Measurements from ENCODE around the gene POTEJ.
"Not testable (repeated sequence)": the region's sequence is repeated elsewhere in the genome, so short reads cannot be mapped to it uniquely, and the experiment has no call there.

Gene POTEJ

DNA sequence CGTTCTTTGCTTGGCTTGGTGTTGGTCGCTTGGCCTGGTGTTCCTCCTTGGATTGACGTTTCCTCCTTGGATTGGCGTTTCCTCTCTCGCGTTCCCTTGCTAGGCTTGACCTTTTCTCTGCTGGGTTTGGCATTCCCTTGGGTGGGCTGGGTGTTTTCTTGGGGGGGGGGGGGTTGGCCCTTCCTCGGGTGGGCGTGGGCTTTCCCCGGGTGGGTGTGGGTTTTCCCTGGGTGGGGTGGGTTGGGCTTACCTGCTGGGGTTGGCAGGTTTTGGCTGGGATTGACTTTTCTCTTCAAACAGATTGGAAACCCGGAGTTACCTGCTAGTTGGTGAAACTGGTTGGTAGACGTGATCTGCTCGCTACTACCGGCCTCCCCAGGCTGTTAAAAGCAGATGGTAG, at the start of gene POTEJ:
TSS of gene POTEJ (plus strand) at position 301 of the 400 bp plus-strand sequence. CDS start at position 394, 93 bp downstream.
- in situ Hi-C loops (cut with HindIII; ENCODE audit: low pct_unique_long_range_greater_than_20kb, low sequenced_read_pairs); DNase-seq (ENCODE audit: low read depth in 1 of 2, low spot score in 1 of 2): not testable (repeated sequence)

DNA sequence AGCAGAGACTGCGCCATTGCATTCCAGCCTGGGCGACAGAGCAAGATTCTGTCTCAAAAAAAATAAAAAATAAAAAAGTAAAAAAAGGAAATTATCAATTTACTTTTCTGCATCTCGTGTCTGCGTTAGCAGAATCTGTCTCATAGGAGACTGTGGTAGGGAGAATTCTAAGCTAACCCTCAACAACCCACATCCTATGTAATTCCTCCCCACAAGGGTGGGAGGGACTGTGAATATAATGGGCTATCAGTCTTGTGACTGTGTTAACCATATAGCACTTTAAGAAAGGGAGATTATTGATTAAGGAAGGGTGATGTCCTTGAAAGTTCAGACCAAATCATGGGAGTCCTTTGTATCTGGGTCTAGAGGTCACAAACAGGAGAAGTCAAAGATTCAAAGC, 45.1 kb upstream of the POTEJ start:
- in situ Hi-C loops (cut with HindIII; ENCODE audit: low pct_unique_long_range_greater_than_20kb, low sequenced_read_pairs); DNase-seq (ENCODE audit: low read depth in 1 of 2, low spot score in 1 of 2): not testable (repeated sequence)

DNA sequence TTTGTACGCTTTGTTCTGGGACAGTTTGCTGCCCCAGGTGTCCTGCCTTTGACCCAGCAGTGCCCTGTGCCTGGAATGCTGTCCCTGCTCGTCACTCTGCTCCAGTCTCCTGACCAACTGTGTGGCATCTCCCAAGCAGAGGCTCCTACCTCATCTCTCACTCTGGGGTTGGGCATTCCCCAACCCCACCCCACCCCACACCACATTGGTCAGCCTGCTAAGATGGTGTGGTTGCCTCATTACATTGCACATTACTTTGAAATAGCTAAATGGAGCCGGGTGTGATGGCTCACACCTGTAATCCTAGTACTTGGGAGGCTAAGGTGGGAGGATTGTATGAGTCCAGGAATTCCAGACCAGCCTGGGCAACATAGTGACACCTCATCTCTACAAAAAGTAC, 39.3 kb upstream of the POTEJ start:
- in situ Hi-C loops (cut with HindIII; ENCODE audit: low pct_unique_long_range_greater_than_20kb, low sequenced_read_pairs); DNase-seq (ENCODE audit: low read depth in 1 of 2, low spot score in 1 of 2): not testable (repeated sequence)

DNA sequence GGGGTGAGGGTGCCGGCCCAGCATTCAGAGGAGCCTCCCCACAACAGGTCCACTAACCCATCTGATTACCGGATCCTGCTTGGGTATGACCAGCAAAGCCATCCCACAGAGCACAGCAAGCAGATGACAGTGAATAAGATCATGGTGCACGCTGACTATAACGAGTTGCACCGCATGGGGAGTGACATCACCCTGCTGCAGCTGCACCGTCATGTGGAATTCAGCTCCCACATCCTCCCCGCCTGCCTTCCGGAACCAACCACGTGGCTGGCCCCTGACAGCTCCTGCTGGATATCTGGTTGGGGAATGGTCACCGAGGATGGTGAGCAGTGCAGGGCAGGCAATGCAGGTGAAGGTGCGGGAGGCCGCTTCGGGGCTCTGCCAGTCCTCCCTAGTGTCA, 37.0 kb upstream of the POTEJ start:
- in situ Hi-C loops (cut with HindIII; ENCODE audit: low pct_unique_long_range_greater_than_20kb, low sequenced_read_pairs); DNase-seq (ENCODE audit: low read depth in 1 of 2, low spot score in 1 of 2): not testable (repeated sequence)

DNA sequence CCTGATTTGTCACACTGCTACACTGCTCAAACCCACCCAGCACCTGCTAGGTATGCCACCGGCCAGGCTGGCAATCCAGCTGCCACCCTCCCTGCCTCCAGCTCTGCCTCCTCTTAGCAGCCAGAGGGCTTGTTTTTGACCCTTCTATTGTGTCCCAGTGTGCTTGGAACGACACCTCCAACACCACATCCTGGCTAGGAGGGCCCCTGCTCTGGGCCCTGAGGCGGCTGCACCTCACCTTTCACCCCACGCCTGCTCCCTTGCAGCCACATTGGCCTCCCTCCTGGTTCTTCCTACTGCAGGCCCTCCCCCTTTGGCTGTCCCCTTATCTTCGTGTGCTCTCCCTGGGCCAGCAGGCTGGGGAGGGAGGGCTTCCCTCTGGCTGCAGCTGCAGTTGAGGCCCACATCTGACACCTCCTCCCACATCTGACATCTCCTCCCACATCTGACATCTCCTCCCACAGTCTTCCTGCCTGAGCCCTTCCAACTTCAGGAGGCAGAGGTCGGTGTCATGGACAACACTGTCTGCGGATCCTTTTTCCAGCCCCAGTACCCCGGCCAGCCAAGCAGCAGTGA, 34.9 kb upstream of the POTEJ start:
- in situ Hi-C loops (cut with HindIII; ENCODE audit: low pct_unique_long_range_greater_than_20kb, low sequenced_read_pairs); DNase-seq (ENCODE audit: low read depth in 1 of 2, low spot score in 1 of 2): not testable (repeated sequence)

DNA sequence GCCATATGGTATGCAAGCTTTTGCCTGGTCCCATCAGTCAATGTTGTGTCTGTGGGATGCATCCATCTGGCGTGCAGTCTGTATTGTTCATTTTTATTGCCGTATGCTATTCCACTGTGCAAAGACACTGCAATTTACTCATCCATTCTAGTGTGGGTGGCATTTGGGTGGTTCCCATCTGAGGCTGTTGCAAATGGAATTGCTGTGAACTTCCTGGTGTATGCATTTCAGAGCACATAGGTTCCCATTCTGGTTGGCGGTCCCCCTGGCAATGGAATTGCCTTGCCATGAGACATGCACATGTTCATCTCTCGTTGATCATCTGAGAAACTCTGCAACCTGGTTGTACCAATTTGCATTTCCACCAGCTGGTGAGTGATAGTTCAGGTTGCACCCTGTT, 33.7 kb upstream of the POTEJ start:
- in situ Hi-C loops (cut with HindIII; ENCODE audit: low pct_unique_long_range_greater_than_20kb, low sequenced_read_pairs); DNase-seq (ENCODE audit: low read depth in 1 of 2, low spot score in 1 of 2): not testable (repeated sequence)

DNA sequence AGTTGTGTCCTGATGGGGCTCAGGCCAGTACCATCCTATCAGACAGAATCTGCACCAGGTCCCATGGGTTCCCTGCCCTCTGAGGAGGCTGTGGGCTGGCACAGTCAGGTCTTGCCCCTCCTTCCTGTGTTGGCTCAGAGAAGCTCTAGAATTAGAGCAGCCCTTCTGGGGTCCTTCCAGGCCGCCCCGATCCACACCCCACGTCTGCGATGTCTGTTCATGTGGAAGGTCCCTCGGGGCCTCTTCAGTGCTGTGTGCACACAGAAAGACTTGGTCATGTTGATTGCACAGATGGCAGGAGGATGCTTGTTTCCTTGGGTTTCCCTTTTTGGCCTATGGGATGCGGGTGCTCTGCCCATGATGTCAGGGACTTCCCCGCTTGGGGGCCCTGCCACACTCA, 32.1 kb upstream of the POTEJ start:
- DNase-seq (ENCODE audit: low read depth in 1 of 2, low spot score in 1 of 2); in situ Hi-C loops (cut with HindIII; ENCODE audit: low pct_unique_long_range_greater_than_20kb, low sequenced_read_pairs): not testable (repeated sequence)

DNA sequence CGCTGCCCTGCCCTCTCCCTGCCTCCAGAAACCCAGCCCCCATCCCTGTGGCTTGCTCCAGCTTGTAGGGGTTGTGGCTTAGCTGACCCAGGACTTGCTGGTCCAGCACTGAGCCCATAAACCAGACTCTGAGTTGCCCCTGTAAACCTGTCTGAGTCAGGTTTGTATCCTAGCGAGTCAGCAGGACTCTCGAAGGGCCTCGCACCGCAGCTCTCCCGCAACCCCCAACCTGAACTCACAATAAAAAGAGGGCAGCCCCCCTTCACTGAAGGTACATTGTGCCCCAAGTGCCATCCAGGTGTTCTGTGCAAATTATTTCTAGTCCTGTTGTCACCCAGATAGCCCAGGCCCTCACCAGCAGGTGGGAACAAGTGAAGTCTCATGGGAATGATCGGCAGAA, 29.7 kb upstream of the POTEJ start:
- in situ Hi-C loops (cut with HindIII; ENCODE audit: low pct_unique_long_range_greater_than_20kb, low sequenced_read_pairs); DNase-seq (ENCODE audit: low read depth in 1 of 2, low spot score in 1 of 2): not testable (repeated sequence)

DNA sequence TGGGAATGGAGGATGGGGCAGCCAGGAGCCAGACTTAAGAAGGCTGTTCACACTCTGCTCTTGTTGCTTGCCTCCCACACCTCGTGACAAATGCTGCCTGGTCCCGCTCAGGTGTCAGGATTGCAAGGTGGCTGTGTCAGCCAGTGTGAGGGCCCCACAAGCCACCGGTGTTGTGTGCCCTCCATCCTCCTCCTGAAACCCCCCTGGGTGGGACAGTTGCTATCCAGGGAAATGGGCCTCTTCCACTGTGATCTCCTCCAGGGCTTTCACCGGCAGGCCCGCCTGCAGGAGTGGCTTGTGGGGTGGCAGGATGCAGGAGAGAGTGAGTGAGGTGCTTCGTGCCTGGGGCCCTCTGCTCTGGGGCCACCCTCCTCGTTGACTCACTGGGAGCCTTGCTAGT, 28.3 kb upstream of the POTEJ start:
- DNase-seq (ENCODE audit: low read depth in 1 of 2, low spot score in 1 of 2); in situ Hi-C loops (cut with HindIII; ENCODE audit: low pct_unique_long_range_greater_than_20kb, low sequenced_read_pairs): not testable (repeated sequence)

DNA sequence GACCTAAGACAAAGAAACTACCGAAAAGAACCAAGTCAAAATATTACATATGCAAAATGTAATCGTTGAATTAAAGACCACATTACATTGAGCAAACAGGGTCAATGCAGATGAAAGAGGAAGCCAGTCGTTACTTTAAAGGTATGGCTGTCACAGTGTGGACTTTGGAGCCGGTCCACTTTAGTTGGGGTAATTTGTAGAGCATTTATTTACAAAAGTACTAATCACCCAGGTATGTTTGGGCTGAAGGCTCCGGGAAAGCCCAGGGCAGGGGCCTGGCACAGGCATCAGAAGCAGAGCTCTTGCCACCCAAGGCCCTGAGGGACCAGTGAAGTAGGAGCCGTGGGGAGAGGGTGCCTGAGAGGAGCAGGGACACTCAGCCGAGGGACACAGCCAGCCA, 27.7 kb upstream of the POTEJ start:
- DNase-seq (ENCODE audit: low read depth in 1 of 2, low spot score in 1 of 2); in situ Hi-C loops (cut with HindIII; ENCODE audit: low pct_unique_long_range_greater_than_20kb, low sequenced_read_pairs): not testable (repeated sequence)

DNA sequence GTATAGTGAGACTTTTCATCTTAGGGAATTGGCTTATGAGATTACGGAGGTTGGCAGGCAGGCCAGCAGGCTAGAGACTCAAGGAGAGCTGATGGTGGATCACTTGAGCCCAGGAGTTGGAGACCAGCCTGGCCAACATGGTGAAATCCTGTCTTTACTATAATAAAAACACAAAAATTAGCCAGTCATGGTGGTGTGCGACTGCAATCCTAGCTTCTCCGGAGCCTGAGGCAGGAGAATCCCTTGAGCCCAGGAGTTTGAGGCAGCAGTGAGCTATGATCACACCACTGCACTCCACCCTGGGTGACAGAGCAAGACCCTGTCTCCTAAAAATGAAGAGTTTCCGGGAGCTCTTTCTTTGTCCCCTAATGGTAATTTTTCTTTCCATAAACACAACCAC, 26.5 kb upstream of the POTEJ start:
- DNase-seq (ENCODE audit: low read depth in 1 of 2, low spot score in 1 of 2); in situ Hi-C loops (cut with HindIII; ENCODE audit: low pct_unique_long_range_greater_than_20kb, low sequenced_read_pairs): not testable (repeated sequence)

DNA sequence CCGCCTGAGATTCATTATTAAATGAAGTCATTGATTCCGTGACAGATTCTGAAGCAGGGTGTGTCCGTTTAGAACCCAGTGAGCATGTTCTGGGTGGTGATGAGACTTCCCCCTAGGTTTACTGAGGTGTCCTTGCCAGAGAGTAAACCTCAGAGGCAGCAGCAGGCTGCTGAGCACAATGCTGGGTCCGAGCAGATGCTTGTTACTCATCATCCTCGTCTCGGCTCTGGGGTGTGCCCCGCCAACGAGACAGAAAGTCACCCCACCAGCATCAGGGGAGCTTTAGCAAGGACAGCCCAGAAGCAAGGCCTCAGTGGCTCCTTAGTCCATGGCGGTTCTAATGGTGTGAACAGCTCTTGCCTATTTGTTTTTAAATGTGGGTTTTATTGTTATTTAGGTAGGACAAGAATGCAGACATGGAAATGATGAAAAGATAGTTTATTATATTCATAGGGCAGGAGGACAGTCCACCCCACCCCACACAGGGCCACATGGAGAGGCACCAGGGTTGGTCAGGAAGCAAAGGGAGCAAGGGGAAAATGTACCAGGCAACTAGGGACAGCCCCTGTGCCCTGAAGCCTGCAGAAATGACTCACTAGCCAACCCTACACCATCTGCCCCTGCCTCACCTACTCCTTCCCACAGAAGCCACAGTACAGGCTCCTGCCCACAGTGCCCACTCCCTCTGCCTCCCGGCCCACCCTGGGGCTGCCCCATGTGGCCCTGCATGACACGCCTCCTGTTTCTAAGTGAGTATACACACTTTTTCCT, 22.4 kb upstream of the POTEJ start:
- DNase-seq (ENCODE audit: low read depth in 1 of 2, low spot score in 1 of 2); in situ Hi-C loops (cut with HindIII; ENCODE audit: low pct_unique_long_range_greater_than_20kb, low sequenced_read_pairs): not testable (repeated sequence)

DNA sequence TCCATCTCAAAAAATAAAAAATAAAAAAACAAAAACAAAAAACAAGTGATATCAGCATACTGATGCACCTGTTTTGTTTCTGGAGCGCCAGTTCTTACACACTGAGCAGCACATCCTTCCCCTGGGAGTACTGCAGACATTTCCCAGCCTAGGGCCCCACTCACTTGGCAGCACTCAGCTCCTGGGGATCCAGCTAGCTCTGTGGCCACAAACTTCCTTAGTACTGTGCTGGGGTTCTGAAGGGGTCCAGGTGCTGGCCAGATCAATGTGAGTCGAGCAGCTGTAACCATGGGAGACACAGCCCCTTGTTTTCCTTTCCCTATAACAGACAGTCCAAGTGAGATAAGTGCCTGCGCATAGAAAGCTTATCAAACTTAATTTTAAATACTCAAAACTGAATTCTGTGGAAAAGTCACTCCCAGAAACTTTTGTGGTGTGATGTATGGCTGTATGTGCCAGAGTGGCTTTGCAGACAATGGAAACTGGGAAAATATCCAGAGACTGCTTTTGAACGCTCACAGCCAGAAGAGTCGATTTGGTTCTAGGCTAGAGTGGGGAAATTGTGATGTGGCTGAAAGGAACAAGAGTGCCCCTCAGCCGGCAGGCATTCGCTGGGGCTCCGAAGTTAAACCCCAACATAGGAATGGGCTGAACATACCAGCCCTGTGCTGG, 20.9 kb upstream of the POTEJ start:
- DNase-seq (ENCODE audit: low read depth in 1 of 2, low spot score in 1 of 2); in situ Hi-C loops (cut with HindIII; ENCODE audit: low pct_unique_long_range_greater_than_20kb, low sequenced_read_pairs): not testable (repeated sequence)

DNA sequence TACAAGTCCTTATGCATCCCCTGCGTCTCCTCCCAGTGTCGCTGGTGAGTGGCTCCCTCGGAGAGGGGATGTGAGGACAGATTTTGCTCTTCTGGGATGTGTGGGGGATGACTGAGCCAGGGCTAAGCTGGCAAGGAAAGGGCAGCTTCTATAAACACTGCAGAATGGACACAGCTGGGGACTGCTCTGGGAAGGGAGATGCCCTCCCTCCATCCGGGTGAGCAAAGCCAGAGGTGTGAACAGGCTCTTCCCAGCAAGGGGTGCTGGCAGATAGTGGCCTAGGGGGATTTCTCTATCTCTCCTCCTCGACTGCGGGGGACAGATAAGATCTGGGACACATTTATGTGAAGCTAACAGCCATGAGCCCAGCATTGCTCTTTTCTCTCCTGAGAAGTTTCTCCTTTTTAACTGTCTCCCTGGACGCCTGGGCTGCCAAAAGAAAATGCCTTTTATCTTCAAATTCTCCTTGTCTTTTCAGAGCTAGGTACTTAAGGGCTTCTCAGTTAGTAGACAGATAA, 20.3 kb upstream of the POTEJ start:
- DNase-seq (ENCODE audit: low read depth in 1 of 2, low spot score in 1 of 2); in situ Hi-C loops (cut with HindIII; ENCODE audit: low pct_unique_long_range_greater_than_20kb, low sequenced_read_pairs): not testable (repeated sequence)

DNA sequence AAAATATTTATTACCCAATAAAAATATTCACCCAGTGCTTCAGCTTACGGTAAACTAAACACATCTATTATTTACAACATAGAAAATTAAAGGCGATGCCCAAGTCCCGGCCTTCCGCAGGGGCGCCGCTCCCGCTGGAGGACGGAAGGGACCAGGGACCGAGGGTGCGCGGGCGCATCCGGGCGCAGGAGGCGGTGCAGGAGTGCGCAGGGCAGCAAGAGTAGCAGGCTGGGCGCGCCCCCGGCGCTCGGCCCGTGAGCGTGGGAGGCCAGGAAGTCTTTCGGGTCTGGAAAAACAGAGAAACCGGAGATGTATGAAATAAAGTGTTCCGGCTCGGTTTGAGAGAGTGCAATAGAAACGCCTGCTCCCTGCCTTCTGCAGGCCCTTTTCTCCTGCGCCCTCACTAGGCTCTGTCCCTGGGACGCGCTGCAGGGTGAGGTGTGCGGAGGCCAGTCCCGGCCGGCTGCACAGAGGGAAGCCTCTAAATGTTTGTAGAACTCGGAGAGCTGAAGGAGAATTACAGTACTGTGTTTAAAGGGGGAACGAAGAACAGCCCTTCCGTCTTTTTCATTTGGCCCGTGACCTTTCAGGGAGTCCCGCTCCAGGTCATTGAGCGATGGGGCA, 18.3 kb upstream of the POTEJ start:
- in situ Hi-C loops (cut with HindIII; ENCODE audit: low pct_unique_long_range_greater_than_20kb, low sequenced_read_pairs); DNase-seq (ENCODE audit: low read depth in 1 of 2, low spot score in 1 of 2): not testable (repeated sequence)

DNA sequence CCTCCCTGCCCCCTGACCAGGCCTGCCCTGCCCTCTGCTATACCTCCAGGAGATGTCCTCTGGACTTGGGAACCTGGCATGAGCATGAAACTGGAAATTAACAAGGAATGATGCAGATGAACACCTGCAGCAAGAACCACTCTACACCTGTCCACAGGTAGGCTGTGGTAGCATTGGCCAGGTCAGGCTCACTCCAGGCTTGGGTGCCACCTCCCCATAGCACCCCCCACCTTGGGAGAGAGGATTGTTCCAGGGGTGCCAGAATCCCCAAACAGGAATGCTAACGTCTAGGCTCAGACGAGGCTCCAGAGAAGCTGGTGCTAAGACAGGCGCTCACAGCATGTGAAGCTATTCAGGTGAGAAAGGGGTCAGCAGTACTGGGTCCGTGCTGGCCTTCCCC, 17.2 kb upstream of the POTEJ start:
- DNase-seq (ENCODE audit: low read depth in 1 of 2, low spot score in 1 of 2); in situ Hi-C loops (cut with HindIII; ENCODE audit: low pct_unique_long_range_greater_than_20kb, low sequenced_read_pairs): not testable (repeated sequence)

DNA sequence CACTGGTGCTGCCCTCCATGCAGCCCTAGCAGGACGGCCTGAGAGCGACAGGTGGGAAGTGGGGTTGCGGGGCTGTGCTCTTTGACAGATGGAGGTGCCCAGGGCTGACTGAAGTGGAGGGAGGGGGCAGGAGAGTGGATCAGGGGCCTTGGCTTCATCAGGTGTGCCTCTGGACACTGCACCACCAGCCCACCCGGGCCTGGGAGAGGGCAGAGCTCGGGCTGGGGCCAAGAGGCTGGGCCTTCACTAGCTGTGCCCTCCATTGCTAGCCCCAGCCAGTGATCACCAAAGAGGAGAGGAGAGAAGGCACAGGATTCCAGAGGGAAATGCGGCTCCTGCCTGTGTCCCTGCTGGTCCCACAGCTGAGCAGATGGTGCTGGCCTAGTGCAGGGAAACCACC, 14.5 kb upstream of the POTEJ start:
- DNase-seq (ENCODE audit: low read depth in 1 of 2, low spot score in 1 of 2); in situ Hi-C loops (cut with HindIII; ENCODE audit: low pct_unique_long_range_greater_than_20kb, low sequenced_read_pairs): not testable (repeated sequence)

DNA sequence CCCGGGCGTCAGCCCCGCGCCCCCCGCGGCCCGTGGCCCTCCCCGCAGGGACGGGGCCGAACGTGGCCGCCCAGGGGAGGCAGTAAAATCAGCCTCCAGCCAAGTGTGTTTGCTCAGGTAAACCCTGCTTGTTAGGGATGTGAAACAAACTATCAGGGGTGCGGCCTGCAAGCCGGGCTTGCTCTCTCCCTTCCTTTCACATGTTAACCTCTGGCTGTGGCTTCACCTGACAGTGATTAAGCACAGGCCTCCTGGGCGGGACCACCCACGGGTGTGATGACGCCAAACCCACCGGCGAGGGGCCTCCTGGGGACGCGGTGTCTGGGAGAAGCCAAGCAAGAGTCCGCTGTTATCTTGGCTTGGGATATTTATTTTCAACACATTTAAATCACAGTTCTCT, 13.2 kb upstream of the POTEJ start:
- in situ Hi-C loops (cut with HindIII; ENCODE audit: low pct_unique_long_range_greater_than_20kb, low sequenced_read_pairs); DNase-seq (ENCODE audit: low read depth in 1 of 2, low spot score in 1 of 2): not testable (repeated sequence)
